ENCODE results near the gene HIRIP3.
A peak's percentile ranks its signal among the peaks of the same experiment; 100 is the strongest.
"Not testable (repeated sequence)": the region's sequence is repeated elsewhere in the genome, so short reads cannot be mapped to it uniquely, and the experiment has no call there.

HIRIP3 gene

GRCh38 chr16:29961479-29962343 lies 33.7 kb downstream of the HIRIP3 start, which contains the start of gene TMEM219:
Gene TMEM219, plus strand, starts transcription at chr16:29962079. Its CDS starts 1,065 bp downstream, at chr16:29963144.
- Histone ChIP-seq H3K9ac (ENCODE audit: low read depth in 1 of 2, low read length in 2 of 2) (peak within 1 kb of the TSS; percentile 90), H3K27me3 (ENCODE audit: control insufficient read depth in 2 of 2, insufficient read depth in 2 of 2, low read length in 2 of 2) (no peaks in the 10 kb centered on the region), H3K4me1 (ENCODE audit: control insufficient read depth in 2 of 2, insufficient read depth in 2 of 2, low read length in 2 of 2) (peaks cover 18 to 20% of the 10 kb centered on the region in 2 donors), H3K36me3 (ENCODE audit: control insufficient read depth in 2 of 2, insufficient read depth in 2 of 2, low read length in 2 of 2) (no peaks in the 10 kb centered on the region), H3K4me3 (ENCODE audit: low read length in 2 of 2) (peak within 1 kb of the TSS; percentile 81 to 90), H3K27ac (ENCODE audit: low read depth in 2 of 2, low read length in 2 of 2) (peak within 1 kb of the TSS; percentile 91 to 94), H3K9me3 (ENCODE audit: control insufficient read depth in 2 of 2, low read length in 2 of 2) (no peaks in the 10 kb centered on the region)

GRCh38 chr16:29961127-29961478 lies 34.3 kb downstream of the HIRIP3 start:
- no peaks in the 10 kb centered on the region for H3K36me3 ChIP-seq (ENCODE audit: control insufficient read depth in 2 of 2, insufficient read depth in 2 of 2, low read length in 2 of 2)
- H3K9me3 ChIP-seq (ENCODE audit: control insufficient read depth in 2 of 2, low read length in 2 of 2): no peaks in the 10 kb centered on the region
- H3K9ac ChIP-seq (ENCODE audit: low read depth in 1 of 2, low read length in 2 of 2): peak overlapping the region; percentile 90
- peaks cover 18 to 19% of the 10 kb centered on the region in 2 donors for H3K4me1 ChIP-seq (ENCODE audit: control insufficient read depth in 2 of 2, insufficient read depth in 2 of 2, low read length in 2 of 2)
- peak overlapping the region; percentile 81 to 90 for H3K4me3 ChIP-seq (ENCODE audit: low read length in 2 of 2)
- H3K27ac ChIP-seq (ENCODE audit: low read depth in 2 of 2, low read length in 2 of 2): peak overlapping the region; percentile 91 to 94
- H3K27me3 ChIP-seq (ENCODE audit: control insufficient read depth in 2 of 2, insufficient read depth in 2 of 2, low read length in 2 of 2): no peaks in the 10 kb centered on the region

- not testable (repeated sequence) for H3K9me3 ChIP-seq (ENCODE audit: control insufficient read depth in 2 of 2, low read length in 2 of 2); H3K27me3 ChIP-seq (ENCODE audit: control insufficient read depth in 2 of 2, insufficient read depth in 2 of 2, low read length in 2 of 2); H3K36me3 ChIP-seq (ENCODE audit: control insufficient read depth in 2 of 2, insufficient read depth in 2 of 2, low read length in 2 of 2); H3K4me3 ChIP-seq (ENCODE audit: low read length in 2 of 2); H3K27ac ChIP-seq (ENCODE audit: low read depth in 2 of 2, low read length in 2 of 2); H3K9ac ChIP-seq (ENCODE audit: low read depth in 1 of 2, low read length in 2 of 2)
- H3K4me1 ChIP-seq (ENCODE audit: control insufficient read depth in 2 of 2, insufficient read depth in 2 of 2, low read length in 2 of 2): peaks cover 17 to 18% of the 10 kb centered on the region in 2 donors
Observed at GRCh38 chr16:29959821-29960220, 35.6 kb downstream of the HIRIP3 start.

GRCh38 chr16:29959293-29959692 lies 36.1 kb downstream of the HIRIP3 start:
- Histone ChIP-seq H3K9me3 (ENCODE audit: control insufficient read depth in 2 of 2, low read length in 2 of 2) (no peaks in the 10 kb centered on the region), H3K27me3 (ENCODE audit: control insufficient read depth in 2 of 2, insufficient read depth in 2 of 2, low read length in 2 of 2) (no peaks in the 10 kb centered on the region), H3K4me3 (ENCODE audit: low read length in 2 of 2) (no peak overlapping the region), H3K4me1 (ENCODE audit: control insufficient read depth in 2 of 2, insufficient read depth in 2 of 2, low read length in 2 of 2) (peaks cover 17 to 18% of the 10 kb centered on the region in 2 donors), H3K27ac (ENCODE audit: low read depth in 2 of 2, low read length in 2 of 2) (no peak overlapping the region), H3K9ac (ENCODE audit: low read depth in 1 of 2, low read length in 2 of 2) (no peak overlapping the region), H3K36me3 (ENCODE audit: control insufficient read depth in 2 of 2, insufficient read depth in 2 of 2, low read length in 2 of 2) (no peaks in the 10 kb centered on the region)

GRCh38 chr16:29958756-29959155 lies 36.7 kb downstream of the HIRIP3 start:
- Histone ChIP-seq H3K27me3 (ENCODE audit: control insufficient read depth in 2 of 2, insufficient read depth in 2 of 2, low read length in 2 of 2) (no peaks in the 10 kb centered on the region), H3K36me3 (ENCODE audit: control insufficient read depth in 2 of 2, insufficient read depth in 2 of 2, low read length in 2 of 2) (no peaks in the 10 kb centered on the region), H3K27ac (ENCODE audit: low read depth in 2 of 2, low read length in 2 of 2) (no peak overlapping the region), H3K4me1 (ENCODE audit: control insufficient read depth in 2 of 2, insufficient read depth in 2 of 2, low read length in 2 of 2) (peaks cover 17 to 18% of the 10 kb centered on the region in 2 donors), H3K9ac (ENCODE audit: low read depth in 1 of 2, low read length in 2 of 2) (no peak overlapping the region), H3K9me3 (ENCODE audit: control insufficient read depth in 2 of 2, low read length in 2 of 2) (no peaks in the 10 kb centered on the region), H3K4me3 (ENCODE audit: low read length in 2 of 2) (no peak overlapping the region)

GRCh38 chr16:29951625-29952365 lies 43.6 kb downstream of the HIRIP3 start:
- Histone ChIP-seq H3K4me3 (ENCODE audit: low read length in 2 of 2) (no peak overlapping the region), H3K27ac (ENCODE audit: low read depth in 2 of 2, low read length in 2 of 2) (no peak overlapping the region), H3K9me3 (ENCODE audit: control insufficient read depth in 2 of 2, low read length in 2 of 2) (no peaks in the 10 kb centered on the region), H3K27me3 (ENCODE audit: control insufficient read depth in 2 of 2, insufficient read depth in 2 of 2, low read length in 2 of 2) (no peaks in the 10 kb centered on the region), H3K36me3 (ENCODE audit: control insufficient read depth in 2 of 2, insufficient read depth in 2 of 2, low read length in 2 of 2) (no peaks in the 10 kb centered on the region), H3K4me1 (ENCODE audit: control insufficient read depth in 2 of 2, insufficient read depth in 2 of 2, low read length in 2 of 2) (no peaks in the 10 kb centered on the region), H3K9ac (ENCODE audit: low read depth in 1 of 2, low read length in 2 of 2) (no peak overlapping the region)

GRCh38 chr16:29950806-29951461 lies 44.5 kb downstream of the HIRIP3 start:
- no peak overlapping the region for H3K27ac ChIP-seq (ENCODE audit: low read depth in 2 of 2, low read length in 2 of 2)

GRCh38 chr16:29947897-29948296 lies 47.5 kb downstream of the HIRIP3 start:
- H3K36me3 ChIP-seq (ENCODE audit: control insufficient read depth in 2 of 2, insufficient read depth in 2 of 2, low read length in 2 of 2): no peaks in the 10 kb centered on the region
- no peaks in the 10 kb centered on the region for H3K9me3 ChIP-seq (ENCODE audit: control insufficient read depth in 2 of 2, low read length in 2 of 2)
- no peak overlapping the region for H3K27ac ChIP-seq (ENCODE audit: low read depth in 2 of 2, low read length in 2 of 2)
- H3K4me3 ChIP-seq (ENCODE audit: low read length in 2 of 2): no peak overlapping the region
- H3K4me1 ChIP-seq (ENCODE audit: control insufficient read depth in 2 of 2, insufficient read depth in 2 of 2, low read length in 2 of 2): peaks cover 15 to 18% of the 10 kb centered on the region in 2 donors
- no peak overlapping the region for H3K9ac ChIP-seq (ENCODE audit: low read depth in 1 of 2, low read length in 2 of 2)
- H3K27me3 ChIP-seq (ENCODE audit: control insufficient read depth in 2 of 2, insufficient read depth in 2 of 2, low read length in 2 of 2): no peaks in the 10 kb centered on the region

More at GRCh38 chr16:29950806-29951461, 44.5 kb downstream of the HIRIP3 start:
- Histone ChIP-seq H3K9ac (ENCODE audit: low read depth in 1 of 2, low read length in 2 of 2) (no peak overlapping the region), H3K4me3 (ENCODE audit: low read length in 2 of 2) (no peak overlapping the region), H3K4me1 (ENCODE audit: control insufficient read depth in 2 of 2, insufficient read depth in 2 of 2, low read length in 2 of 2) (no peaks in the 10 kb centered on the region), H3K27me3 (ENCODE audit: control insufficient read depth in 2 of 2, insufficient read depth in 2 of 2, low read length in 2 of 2) (no peaks in the 10 kb centered on the region), H3K9me3 (ENCODE audit: control insufficient read depth in 2 of 2, low read length in 2 of 2) (no peaks in the 10 kb centered on the region), H3K36me3 (ENCODE audit: control insufficient read depth in 2 of 2, insufficient read depth in 2 of 2, low read length in 2 of 2) (no peaks in the 10 kb centered on the region)

- Histone ChIP-seq H3K4me3 (ENCODE audit: low read length in 2 of 2) (peak overlapping the region; percentile 27 to 57), H3K9me3 (ENCODE audit: control insufficient read depth in 2 of 2, low read length in 2 of 2) (no peaks in the 10 kb centered on the region), H3K27ac (ENCODE audit: low read depth in 2 of 2, low read length in 2 of 2) (peak overlapping the region; percentile 84 to 89), H3K27me3 (ENCODE audit: control insufficient read depth in 2 of 2, insufficient read depth in 2 of 2, low read length in 2 of 2) (no peaks in the 10 kb centered on the region), H3K36me3 (ENCODE audit: control insufficient read depth in 2 of 2, insufficient read depth in 2 of 2, low read length in 2 of 2) (no peaks in the 10 kb centered on the region), H3K4me1 (ENCODE audit: control insufficient read depth in 2 of 2, insufficient read depth in 2 of 2, low read length in 2 of 2) (peaks cover 15 to 21% of the 10 kb centered on the region in 2 donors), H3K9ac (ENCODE audit: low read depth in 1 of 2, low read length in 2 of 2) (peak overlapping the region; percentile 25 to 52)
Observed at GRCh38 chr16:29943846-29944799, 51.3 kb downstream of the HIRIP3 start.
